Measurements from ENCODE around the gene PDCD1LG2.
A peak's percentile ranks its signal among the peaks of the same experiment; 100 is the strongest.

PDCD1LG2 gene

DNA sequence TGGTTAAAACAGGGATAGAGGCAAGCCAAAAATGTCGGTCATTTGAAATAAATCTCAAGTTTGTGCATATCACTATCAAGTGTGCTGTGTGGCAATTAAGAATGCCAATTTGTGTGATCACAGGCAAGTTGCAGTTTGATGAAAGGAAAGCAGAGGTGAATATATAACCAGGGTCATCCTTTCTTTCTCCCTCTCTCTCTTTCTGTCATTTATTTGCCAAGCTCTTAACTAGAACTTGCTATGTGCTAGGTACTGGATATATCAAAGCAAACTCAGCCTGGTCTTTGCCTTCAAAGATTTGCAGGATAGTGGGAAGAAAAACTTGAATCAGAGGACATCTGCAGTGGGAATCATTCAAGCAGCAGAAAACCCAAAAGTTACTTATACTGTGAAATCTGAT lies 22.0 kb downstream of the PDCD1LG2 start:
- Histone ChIP-seq H4K20me1 (ENCODE audit: insufficient read depth, low read length, poor library complexity, severe bottlenecking) (no peaks in the 10 kb centered on the region), H3K36me3 (ENCODE audit: insufficient read depth, low read length) (no peaks in the 10 kb centered on the region), H3K79me2 (ENCODE audit: insufficient read depth, low read length) (no peaks in the 10 kb centered on the region), H3K9ac (ENCODE audit: low read depth, low read length, poor library complexity, severe bottlenecking) (no peak overlapping the region), H3K9me2 (replicated peaks; ENCODE audit: low read depth, low read length) (no peaks in the 10 kb centered on the region), H3K27me3 (ENCODE audit: insufficient read depth, low read length, poor library complexity, severe bottlenecking) (no peaks in the 10 kb centered on the region), H2AFZ (ENCODE audit: low read length) (no peak overlapping the region), H3K4me3 (ENCODE audit: low read length, poor library complexity, severe bottlenecking) (no peak overlapping the region), H3K9me3 (ENCODE audit: insufficient read depth, low read depth, low read length) (no peaks in the 10 kb centered on the region), H3K4me2 (ENCODE audit: low read depth, low read length, poor library complexity, severe bottlenecking) (no peak overlapping the region), H3K4me1 (ENCODE audit: insufficient read depth, low read length, poor library complexity, severe bottlenecking) (peaks cover 53% of the 10 kb centered on the region), H3F3A (ENCODE audit: low read depth) (no peaks in the 10 kb centered on the region)
- TF ChIP-seq, protein P1, sequence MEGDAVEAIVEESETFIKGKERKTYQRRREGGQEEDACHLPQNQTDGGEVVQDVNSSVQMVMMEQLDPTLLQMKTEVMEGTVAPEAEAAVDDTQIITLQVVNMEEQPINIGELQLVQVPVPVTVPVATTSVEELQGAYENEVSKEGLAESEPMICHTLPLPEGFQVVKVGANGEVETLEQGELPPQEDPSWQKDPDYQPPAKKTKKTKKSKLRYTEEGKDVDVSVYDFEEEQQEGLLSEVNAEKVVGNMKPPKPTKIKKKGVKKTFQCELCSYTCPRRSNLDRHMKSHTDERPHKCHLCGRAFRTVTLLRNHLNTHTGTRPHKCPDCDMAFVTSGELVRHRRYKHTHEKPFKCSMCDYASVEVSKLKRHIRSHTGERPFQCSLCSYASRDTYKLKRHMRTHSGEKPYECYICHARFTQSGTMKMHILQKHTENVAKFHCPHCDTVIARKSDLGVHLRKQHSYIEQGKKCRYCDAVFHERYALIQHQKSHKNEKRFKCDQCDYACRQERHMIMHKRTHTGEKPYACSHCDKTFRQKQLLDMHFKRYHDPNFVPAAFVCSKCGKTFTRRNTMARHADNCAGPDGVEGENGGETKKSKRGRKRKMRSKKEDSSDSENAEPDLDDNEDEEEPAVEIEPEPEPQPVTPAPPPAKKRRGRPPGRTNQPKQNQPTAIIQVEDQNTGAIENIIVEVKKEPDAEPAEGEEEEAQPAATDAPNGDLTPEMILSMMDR (conservative IDR thresholded peaks at IDR 0.05; ENCODE audit: low read length), result no peak
- TF ChIP-seq EZH2phosphoT487 (IDR thresholded peaks at IDR 0.05; ENCODE audit: borderline replicate concordance), result no peak

- Histone ChIP-seq H3K9ac (ENCODE audit: low read depth, low read length, poor library complexity, severe bottlenecking) (no peak overlapping the region), H3K79me2 (ENCODE audit: insufficient read depth, low read length) (no peaks in the 10 kb centered on the region), H3K4me1 (ENCODE audit: insufficient read depth, low read length, poor library complexity, severe bottlenecking) (peaks cover 53% of the 10 kb centered on the region), H3K4me2 (ENCODE audit: low read depth, low read length, poor library complexity, severe bottlenecking) (no peak overlapping the region), H3K4me3 (ENCODE audit: low read length, poor library complexity, severe bottlenecking) (no peak overlapping the region), H3K27me3 (ENCODE audit: insufficient read depth, low read length, poor library complexity, severe bottlenecking) (no peaks in the 10 kb centered on the region), H3K36me3 (ENCODE audit: insufficient read depth, low read length) (no peaks in the 10 kb centered on the region), H3K9me2 (replicated peaks; ENCODE audit: low read depth, low read length) (no peaks in the 10 kb centered on the region), H3K9me3 (ENCODE audit: insufficient read depth, low read depth, low read length) (no peaks in the 10 kb centered on the region), H3F3A (ENCODE audit: low read depth) (no peaks in the 10 kb centered on the region), H4K20me1 (ENCODE audit: insufficient read depth, low read length, poor library complexity, severe bottlenecking) (no peaks in the 10 kb centered on the region), H2AFZ (ENCODE audit: low read length) (no peak overlapping the region)
- TF ChIP-seq EZH2phosphoT487 (IDR thresholded peaks at IDR 0.05; ENCODE audit: borderline replicate concordance), result no peak
- TF ChIP-seq, protein P1 (conservative IDR thresholded peaks at IDR 0.05; ENCODE audit: low read length), result no peak
Observed at GRCh38 chr9:5532790-5533189, 22.5 kb downstream of the PDCD1LG2 start.

- H3K36me3 ChIP-seq (ENCODE audit: insufficient read depth, low read length), result no peaks in the 10 kb centered on the region
- no peaks in the 10 kb centered on the region for H3K9me3 ChIP-seq (ENCODE audit: insufficient read depth, low read depth, low read length)
- H3K9ac ChIP-seq (ENCODE audit: low read depth, low read length, poor library complexity, severe bottlenecking), result no peak overlapping the region
- H3K9me2 ChIP-seq (replicated peaks; ENCODE audit: low read depth, low read length), result no peaks in the 10 kb centered on the region
- no peak for TF ChIP-seq EZH2phosphoT487 (IDR thresholded peaks at IDR 0.05; ENCODE audit: borderline replicate concordance)
- no peak overlapping the region for H3K4me3 ChIP-seq (ENCODE audit: low read length, poor library complexity, severe bottlenecking)
- no peaks in the 10 kb centered on the region for H3K79me2 ChIP-seq (ENCODE audit: insufficient read depth, low read length)
- no peaks in the 10 kb centered on the region for H4K20me1 ChIP-seq (ENCODE audit: insufficient read depth, low read length, poor library complexity, severe bottlenecking)
- H3K27me3 ChIP-seq (ENCODE audit: insufficient read depth, low read length, poor library complexity, severe bottlenecking), result no peaks in the 10 kb centered on the region
- no peak overlapping the region for H2AFZ ChIP-seq (ENCODE audit: low read length)
- H3F3A ChIP-seq (ENCODE audit: low read depth), result no peaks in the 10 kb centered on the region
- H3K4me1 ChIP-seq (ENCODE audit: insufficient read depth, low read length, poor library complexity, severe bottlenecking), result peaks cover 31% of the 10 kb centered on the region
- H3K4me2 ChIP-seq (ENCODE audit: low read depth, low read length, poor library complexity, severe bottlenecking), result peak overlapping the region; percentile 14
Observed at GRCh38 chr9:5536684-5537083, 26.4 kb downstream of the PDCD1LG2 start.
